ENCODE measurements around the gene VASP. TPM values are rescaled to one million over a fixed set of nuclear protein-coding genes. Genes with fewer than 3 reads are reported as not detected.

The VASP gene
- 6.1 and 15.6 TPM in 2 replicates for polyA plus RNA-seq
- 5.8 and 10.5 TPM in 2 replicates for polyA minus RNA-seq

DNA sequence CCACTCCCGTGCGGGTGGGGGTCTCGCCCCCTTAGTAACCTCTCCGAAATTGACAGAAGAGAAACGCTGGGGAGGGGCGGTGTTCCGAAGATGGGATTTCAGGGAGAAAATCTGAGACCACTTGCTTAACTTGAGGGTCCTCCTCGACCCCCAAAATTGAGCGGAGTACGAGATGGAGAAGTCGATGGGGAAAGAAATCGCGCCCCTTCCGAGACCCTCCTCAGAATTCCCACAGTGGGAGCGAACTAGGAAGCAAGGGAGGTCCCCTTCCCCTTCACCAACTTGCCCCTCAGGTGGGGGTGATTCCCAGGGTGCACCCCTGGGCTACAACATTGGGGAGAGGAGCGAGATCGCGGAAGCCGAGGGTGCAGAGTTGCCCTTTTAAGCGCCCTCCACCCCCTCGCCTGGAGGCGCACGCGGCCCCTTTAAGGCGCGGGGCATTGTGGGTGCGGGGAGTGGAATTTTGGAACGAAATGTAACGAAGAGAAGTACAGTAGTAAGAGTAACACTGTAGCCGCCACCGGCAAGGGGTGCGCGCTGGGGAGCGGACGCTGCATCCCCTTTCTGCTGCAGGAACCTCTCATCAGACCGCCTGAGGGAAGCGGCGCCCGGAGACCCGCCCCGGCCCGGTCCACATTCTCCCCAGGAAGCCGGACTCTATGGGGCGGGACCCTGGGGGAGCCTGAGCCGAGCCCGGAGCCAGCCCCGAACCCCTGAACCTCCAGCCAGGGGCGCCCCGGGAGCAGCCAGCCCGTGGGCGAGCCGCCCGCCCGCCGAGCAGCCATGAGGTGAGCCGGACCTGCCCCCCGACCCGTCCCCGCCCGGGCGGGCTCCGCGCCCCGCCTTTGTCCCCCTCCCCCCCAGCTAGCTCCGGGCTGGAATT is at the start of gene VASP:
Gene VASP (plus strand): TSS at position 491 of the 883 bp plus-strand sequence. CDS start 293 bp downstream, at position 784.
- Histone ChIP-seq H3K27me3 (ENCODE audit: insufficient read depth, low read depth, low read length) (no peaks in the 10 kb centered on the region), H3K4me2 (ENCODE audit: low read length) (peak within 1 kb of the TSS; percentile 98), H3K9me2 (ENCODE audit: insufficient read depth, low read length) (no peaks in the 10 kb centered on the region), H4K20me1 (ENCODE audit: insufficient read depth) (no peaks in the 10 kb centered on the region), H3K79me2 (replicated peaks; ENCODE audit: insufficient read depth, low read length) (no peaks in the 10 kb centered on the region), H2AFZ (ENCODE audit: low read depth, low read length) (peak within 1 kb of the TSS; percentile 95), H3K4me3 (ENCODE audit: low read length) (peak within 1 kb of the TSS; percentile 95), H3K9ac (ENCODE audit: low read length) (peak within 1 kb of the TSS; percentile 66), H3F3A (ENCODE audit: insufficient read depth, low read length, poor library complexity, severe bottlenecking) (no peaks in the 10 kb centered on the region), H3K9me3 (ENCODE audit: low read length) (no peaks in the 10 kb centered on the region), H3K27ac (ENCODE audit: low read length) (no peak within 1 kb of the TSS), H3K36me3 (ENCODE audit: insufficient read depth, low read length) (no peaks in the 10 kb centered on the region)
- TF ChIP-seq SMC3 (conservative IDR thresholded peaks at IDR 0.05; ENCODE audit: poor library complexity) (peak; percentile 18), MXI1 (conservative IDR thresholded peaks at IDR 0.05; ENCODE audit: poor library complexity, severe bottlenecking) (peak; percentile 32), EP300 (conservative IDR thresholded peaks at IDR 0.05; ENCODE audit: poor library complexity, severe bottlenecking) (no peak), RAD21 (conservative IDR thresholded peaks at IDR 0.05) (peak; percentile 15), EZH2 (IDR thresholded peaks at IDR 0.05; ENCODE audit: borderline replicate concordance, insufficient read depth, low read length, poor library complexity, severe bottlenecking) (no peak), POLR2AphosphoS5 (IDR thresholded peaks at IDR 0.05) (peak; percentile 50)

DNA sequence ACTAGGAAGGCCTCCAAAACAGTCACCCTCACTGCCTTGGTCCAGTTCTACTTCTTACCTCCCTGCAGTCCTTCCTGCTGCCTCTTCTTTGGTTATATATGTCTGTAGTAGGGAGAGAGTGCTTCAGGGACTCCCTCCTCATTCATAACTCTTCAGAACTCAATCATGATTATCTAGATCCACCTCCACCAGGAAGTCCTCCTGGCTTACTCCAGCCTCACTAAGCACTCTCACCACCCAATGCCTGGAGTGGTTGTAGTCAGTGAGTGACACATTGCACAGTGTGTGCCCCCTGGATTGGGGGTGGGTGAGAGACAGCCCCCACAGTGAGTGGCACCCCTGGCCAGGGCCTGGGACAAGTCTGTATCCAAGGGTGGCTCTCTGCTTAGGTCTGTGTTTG is 49.5 kb upstream of the VASP start:
- Histone ChIP-seq H4K20me1 (ENCODE audit: insufficient read depth) (no peaks in the 10 kb centered on the region), H3K27me3 (ENCODE audit: insufficient read depth, low read depth, low read length) (no peaks in the 10 kb centered on the region), H3K9me3 (ENCODE audit: low read length) (no peaks in the 10 kb centered on the region), H3K9me2 (ENCODE audit: insufficient read depth, low read length) (no peaks in the 10 kb centered on the region), H3K27ac (ENCODE audit: low read length) (no peak overlapping the region), H3F3A (ENCODE audit: insufficient read depth, low read length, poor library complexity, severe bottlenecking) (no peaks in the 10 kb centered on the region), H2AFZ (ENCODE audit: low read depth, low read length) (no peak overlapping the region), H3K9ac (ENCODE audit: low read length) (no peak overlapping the region), H3K4me2 (ENCODE audit: low read length) (no peak overlapping the region), H3K79me2 (replicated peaks; ENCODE audit: insufficient read depth, low read length) (no peaks in the 10 kb centered on the region), H3K4me3 (ENCODE audit: low read length) (no peak overlapping the region), H3K36me3 (ENCODE audit: insufficient read depth, low read length) (no peaks in the 10 kb centered on the region)
- TF ChIP-seq TAF1 (IDR thresholded peaks at IDR 0.05; ENCODE audit: low read depth) (no peak), EP300 (conservative IDR thresholded peaks at IDR 0.05; ENCODE audit: poor library complexity, severe bottlenecking) (no peak), CTCF (IDR thresholded peaks at IDR 0.05; ENCODE audit: poor library complexity, severe bottlenecking) (no peak), SMC3 (conservative IDR thresholded peaks at IDR 0.05; ENCODE audit: poor library complexity) (no peak), REST (IDR thresholded peaks at IDR 0.05; ENCODE audit: borderline replicate concordance) (no peak), POLR2AphosphoS5 (IDR thresholded peaks at IDR 0.05) (no peak), MXI1 (conservative IDR thresholded peaks at IDR 0.05; ENCODE audit: poor library complexity, severe bottlenecking) (no peak), RAD21 (conservative IDR thresholded peaks at IDR 0.05) (no peak)
